H9 (cell line): ENCODE results near the gene MYH15. TPM values are rescaled to one million over a fixed set of nuclear protein-coding genes. Genes with fewer than 3 reads are reported as not detected.

ENCODE experiments used
- DNase-seq: peaks from one replicate; pipeline ENCODE4 v3.0.0-alpha.2; 2017
- H2AFZ ChIP-seq: one replicate; pipeline ENCODE4 v1.6.1; 2013; ENCODE audit warnings: mild to moderate bottlenecking, low read length, control low read depth, moderate library complexity
- H2AK5ac ChIP-seq: 2 replicates; pipeline ENCODE4 v1.6.1; 2013; ENCODE audit warnings: low read length, control low read depth, mixed read lengths; ENCODE audit not compliant: insufficient read length
- H2BK120ac ChIP-seq: one replicate; pipeline ENCODE4 v1.6.1; 2013; ENCODE audit warnings: low read depth, mild to moderate bottlenecking, low read length, control low read depth, inconsistent platforms; ENCODE audit not compliant: poor library complexity, severe bottlenecking
- H2BK12ac ChIP-seq: 2 replicates; pipeline ENCODE4 v1.6.1; 2013; ENCODE audit warnings: low read length, control low read depth, mixed read lengths, low read depth; ENCODE audit not compliant: insufficient read length
- H2BK15ac ChIP-seq: 2 replicates; pipeline ENCODE4 v1.6.1; 2013; ENCODE audit warnings: low read depth, low read length, control low read depth
- H2BK20ac ChIP-seq: one replicate; pipeline ENCODE4 v1.6.1; 2013; ENCODE audit warnings: low read depth, mild to moderate bottlenecking, low read length, control low read depth, inconsistent platforms; ENCODE audit not compliant: poor library complexity, severe bottlenecking
- H2BK5ac ChIP-seq: 2 replicates; pipeline ENCODE4 v1.6.1; 2013; ENCODE audit warnings: low read length, control low read depth, mixed read lengths; ENCODE audit not compliant: insufficient read length
- H3K14ac ChIP-seq: 2 replicates; pipeline ENCODE4 v1.6.1; 2013; ENCODE audit warnings: low read length, control low read depth; ENCODE audit not compliant: insufficient read depth
- H3K18ac ChIP-seq: 2 replicates; pipeline ENCODE4 v1.6.1; 2013; ENCODE audit warnings: low read depth, mild to moderate bottlenecking, mixed read lengths, low read length, control low read depth; ENCODE audit not compliant: insufficient read length
- H3K23ac ChIP-seq: 2 replicates; pipeline ENCODE4 v1.6.1; 2013; ENCODE audit warnings: low read length, control low read depth, mixed read lengths, low read depth; ENCODE audit not compliant: insufficient read length
- H3K23me2 ChIP-seq: 2 replicates; pipeline ENCODE4 v1.6.1; 2013; ENCODE audit warnings: low read depth, mild to moderate bottlenecking, mixed read lengths, low read length, control low read depth; ENCODE audit not compliant: insufficient read length, poor library complexity, severe bottlenecking
- H3K27ac ChIP-seq: 2 replicates; pipeline ENCODE4 v1.5.1; 2013; ENCODE audit warnings: low read length, control low read depth, mixed read lengths, low read depth; ENCODE audit not compliant: insufficient read length
- H3K27me3 ChIP-seq: 2 replicates; pipeline ENCODE4 v1.6.1; 2013; ENCODE audit warnings: low read length, control low read depth, inconsistent platforms; ENCODE audit not compliant: insufficient read depth
- H3K4ac ChIP-seq: 2 replicates; pipeline ENCODE4 v1.6.1; 2013; ENCODE audit warnings: low read depth, mild to moderate bottlenecking, control low read depth, inconsistent platforms, low read length, moderate library complexity
- H3K4me1 ChIP-seq: 2 replicates; pipeline ENCODE4 v1.6.1; 2013; ENCODE audit warnings: low read length, control low read depth, inconsistent platforms; ENCODE audit not compliant: insufficient read depth
- H3K4me2 ChIP-seq: 2 replicates; pipeline ENCODE4 v1.6.1; 2013; ENCODE audit warnings: low read length, control low read depth, mixed read lengths; ENCODE audit not compliant: insufficient read length, insufficient read depth
- H3K56ac ChIP-seq: 2 replicates; pipeline ENCODE4 v1.6.1; 2013; ENCODE audit warnings: low read depth, mild to moderate bottlenecking, mixed read lengths, low read length, control low read depth; ENCODE audit not compliant: insufficient read length
- H3K79me1 ChIP-seq: 2 replicates; pipeline ENCODE4 v1.6.1; 2013; ENCODE audit warnings: low read depth, mild to moderate bottlenecking, moderate library complexity, low read length, control low read depth, inconsistent platforms; ENCODE audit not compliant: insufficient read depth, poor library complexity, severe bottlenecking
- H3K79me2 ChIP-seq: 2 replicates; pipeline ENCODE4 v1.6.1; 2013; ENCODE audit warnings: low read length, control low read depth, inconsistent platforms; ENCODE audit not compliant: insufficient read depth
- H3K9ac ChIP-seq: 2 replicates; pipeline ENCODE4 v1.6.1; 2013; ENCODE audit warnings: low read length, control low read depth, mixed read lengths; ENCODE audit not compliant: insufficient read length; ENCODE audit errors: extremely low read depth
- H3K9me3 ChIP-seq: one replicate; pipeline ENCODE4 v1.6.1; 2013; ENCODE audit warnings: low read depth, low read length, inconsistent platforms; ENCODE audit not compliant: control insufficient read depth
- H3T11ph ChIP-seq: one replicate; pipeline ENCODE4 v1.6.1; 2013; ENCODE audit warnings: mild to moderate bottlenecking, low read length, control low read depth, inconsistent platforms
- H4K20me1 ChIP-seq: one replicate; pipeline ENCODE4 v1.6.1; 2013; ENCODE audit not compliant: control insufficient read depth, insufficient read length, insufficient read depth
- H4K5ac ChIP-seq: 2 replicates; pipeline ENCODE4 v1.6.1; 2013; ENCODE audit warnings: low read depth, mild to moderate bottlenecking, mixed read lengths, low read length, control low read depth; ENCODE audit not compliant: insufficient read length
- H4K8ac ChIP-seq: replicated peaks from 2 replicates; pipeline ENCODE4 v1.6.1; 2013; ENCODE audit warnings: low read length, control low read depth, mixed read lengths, low read depth; ENCODE audit not compliant: insufficient read length
- H4K91ac ChIP-seq: 2 replicates; pipeline ENCODE4 v1.6.1; 2013; ENCODE audit warnings: low read depth, mild to moderate bottlenecking, moderate library complexity, mixed read lengths, low read length, control low read depth; ENCODE audit not compliant: insufficient read length
- H3K27ac Mint-ChIP-seq, 3 experiments: 2 replicates in 2 of 3; 3 replicates in 1 of 3; pipeline ENCODE4 v1.8.0; 2020 to 2021; ENCODE audit warnings: mixed read lengths in 3 of 3, mild to moderate bottlenecking in 1 of 3, moderate library complexity in 1 of 3
- H3K27me3 Mint-ChIP-seq: 2 replicates; pipeline ENCODE4 v1.8.0; 2021; ENCODE audit warnings: low read depth, mild to moderate bottlenecking, moderate library complexity, mixed read lengths
- H3K36me3 Mint-ChIP-seq, 3 experiments: 2 replicates in 2 of 3; 3 replicates in 1 of 3; pipeline ENCODE4 v1.8.0; 2020 to 2021; ENCODE audit warnings: low read depth in 3 of 3, mixed read lengths in 3 of 3; ENCODE audit not compliant: insufficient read depth in 1 of 3
- H3K4me1 Mint-ChIP-seq, 2 experiments: 2 replicates each; pipeline ENCODE4 v1.8.0; 2020; ENCODE audit warnings: mixed read lengths in 2 of 2
- H3K4me3 Mint-ChIP-seq, 2 experiments: 2 replicates in 1 of 2; 3 replicates in 1 of 2; pipeline ENCODE4 v1.8.0; 2020 to 2021; ENCODE audit warnings: mild to moderate bottlenecking in 2 of 2, mixed read lengths in 2 of 2, moderate library complexity in 1 of 2
- H3K9me3 Mint-ChIP-seq, 2 experiments: 2 replicates in 1 of 2; 3 replicates in 1 of 2; pipeline ENCODE4 v1.8.0; 2020; ENCODE audit warnings: mild to moderate bottlenecking in 2 of 2, mixed read lengths in 2 of 2, moderate library complexity in 1 of 2
- CTCF ChIP-seq: fragments of 200-600 bp; sonication (generic); conservative IDR thresholded peaks from 3 replicates; pipeline ENCODE4 v1.8.0; 2021; ENCODE audit warnings: antibody characterized with exemption, mild to moderate bottlenecking
- WGBS: extraction: QIAGEN DNeasy Blood & Tissue Kit; methylation state at CpG from one replicate; pipeline ENCODE4 v1.1.7; 2013; ENCODE audit warnings: missing lambda C conversion rate, low lambda C conversion rate, mixed read lengths; ENCODE audit not compliant: insufficient read length; ENCODE audit errors: extremely low coverage; 5-methylcytosine and 5-hydroxymethylcytosine counted together
- total RNA-seq: library from RNA; stranded (reverse); gene quantifications from 2 replicates; pipeline ENCODE4 v1.2.1, GENCODE V29; 2021

MYH15 gene
- total RNA-seq, 1 experiment from 2014 or later, result 0.13 TPM

GRCh38 chr3:108486338-108486737 is 24.1 kb downstream of the MYH15 start:
- no peaks in the 10 kb centered on the region for H3K36me3 Mint-ChIP-seq
- no peak overlapping the region for H2BK120ac ChIP-seq
- H3K27ac ChIP-seq, result no peak overlapping the region
- H3K79me2 ChIP-seq, result no peaks in the 10 kb centered on the region
- no peaks in the 10 kb centered on the region; the same call in 1 of the 2 replicates for H3K4me1 ChIP-seq
- H3K14ac ChIP-seq, result no peak overlapping the region
- H2BK20ac ChIP-seq, result no peak overlapping the region
- H3K23ac ChIP-seq, result no peak overlapping the region
- no peak overlapping the region for H3K4ac ChIP-seq
- no peak overlapping the region for H3K4me2 ChIP-seq
- H3K27ac Mint-ChIP-seq, result no peak overlapping the region
- H2BK5ac ChIP-seq, result no peak overlapping the region
- no peak overlapping the region for H2AK5ac ChIP-seq
- H3K27me3 Mint-ChIP-seq, result no peaks in the 10 kb centered on the region
- whole genome bisulfite sequencing, result no CpG with 5 or more reads among the region's 3 CpGs
- no peak overlapping the region for H3K18ac ChIP-seq
- no peak overlapping the region for H3K56ac ChIP-seq
- no peaks in the 10 kb centered on the region for H3K27me3 ChIP-seq
- no peaks in the 10 kb centered on the region for H3K9me3 ChIP-seq
- H4K8ac ChIP-seq, result no peak overlapping the region
- H2BK15ac ChIP-seq, result no peak overlapping the region
- no peak for TF ChIP-seq CTCF
- no peaks in the 10 kb centered on the region for H3K9me3 Mint-ChIP-seq
- no peaks in the 10 kb centered on the region for H3K23me2 ChIP-seq
- no peak overlapping the region for H4K5ac ChIP-seq
- H4K91ac ChIP-seq, result no peak overlapping the region
- no peaks in the 10 kb centered on the region for H3K79me1 ChIP-seq
- H3T11ph ChIP-seq, result no peak overlapping the region
- H3K4me3 Mint-ChIP-seq, result no peak overlapping the region
- H4K20me1 ChIP-seq, result no peaks in the 10 kb centered on the region
- peaks cover 20 to 31% of the 10 kb centered on the region in 2 experiments for H3K4me1 Mint-ChIP-seq
- DNase-seq, result no peak
- no peak overlapping the region for H2AFZ ChIP-seq
- H3K9ac ChIP-seq, result no peak overlapping the region
- H2BK12ac ChIP-seq, result no peak overlapping the region
